Neural progenitor cell (in vitro differentiated cells): ENCODE results near the gene RSRP1. TPM values are rescaled to one million over a fixed set of nuclear protein-coding genes. Genes with fewer than 3 reads are reported as not detected.
"Not testable (repeated sequence)": the region's sequence is repeated elsewhere in the genome, so short reads cannot be mapped to it uniquely, and the experiment has no call there.

Source experiments
- DNase-seq: peaks from one replicate; pipeline ENCODE4 v3.0.0-alpha.2; 2016; ENCODE audit warnings: low spot score
- H2AFZ ChIP-seq: fragments of 200-600 bp; sonication (generic); replicated peaks from 2 replicates; pipeline ENCODE4 v1.6.1; 2016; ENCODE audit warnings: antibody characterized with exemption
- H3F3A ChIP-seq: fragments of 200-600 bp; sonication (generic); 2 replicates; pipeline ENCODE4 v1.6.1; 2016; ENCODE audit warnings: antibody characterized with exemption, low read depth
- H3K27ac ChIP-seq: fragments of 200-600 bp; sonication (generic); 2 replicates; pipeline ENCODE4 v1.5.1; 2016; ENCODE audit warnings: mild to moderate bottlenecking
- H3K27me3 ChIP-seq: fragments of 200-600 bp; sonication (generic); 2 replicates; pipeline ENCODE4 v1.6.1; 2016; ENCODE audit warnings: mild to moderate bottlenecking, moderate library complexity
- H3K36me3 ChIP-seq: fragments of 200-600 bp; sonication (generic); 2 replicates; pipeline ENCODE4 v1.5.1; 2016
- H3K4me1 ChIP-seq: fragments of 200-600 bp; sonication (generic); 2 replicates; pipeline ENCODE4 v1.6.1; 2016; ENCODE audit warnings: mixed run types
- H3K4me2 ChIP-seq: fragments of 200-600 bp; sonication (generic); 2 replicates; pipeline ENCODE4 v1.6.1; 2016
- H3K4me3 ChIP-seq: fragments of 200-600 bp; sonication (generic); 2 replicates; pipeline ENCODE4 v1.5.1; 2016
- H3K79me2 ChIP-seq: fragments of 200-600 bp; sonication (generic); 2 replicates; pipeline ENCODE4 v1.6.1; 2016; ENCODE audit warnings: low read depth
- H3K9ac ChIP-seq: fragments of 200-600 bp; sonication (generic); 2 replicates; pipeline ENCODE4 v1.6.1; 2016
- H3K9me3 ChIP-seq: fragments of 200-600 bp; sonication (generic); 2 replicates; pipeline ENCODE4 v1.5.1; 2016; ENCODE audit warnings: low read depth
- H4K20me1 ChIP-seq: fragments of 200-600 bp; sonication (generic); 2 replicates; pipeline ENCODE4 v1.6.1; 2016; ENCODE audit warnings: low read depth
- H3K27ac Mint-ChIP-seq: 3 replicates; pipeline ENCODE4 v1.8.0; 2021; ENCODE audit warnings: mixed read lengths
- H3K27me3 Mint-ChIP-seq: 2 replicates; pipeline ENCODE4 v1.8.0; 2022; ENCODE audit warnings: low read depth, mild to moderate bottlenecking, inconsistent platforms, moderate library complexity, mixed read lengths; ENCODE audit not compliant: insufficient read depth
- H3K36me3 Mint-ChIP-seq: 3 replicates; pipeline ENCODE4 v1.8.0; 2021; ENCODE audit warnings: mixed read lengths
- H3K4me1 Mint-ChIP-seq: 3 replicates; pipeline ENCODE4 v1.8.0; 2021; ENCODE audit warnings: mixed read lengths
- H3K4me3 Mint-ChIP-seq: 3 replicates; pipeline ENCODE4 v1.8.0; 2021; ENCODE audit warnings: mild to moderate bottlenecking, moderate library complexity, mixed read lengths
- H3K9me3 Mint-ChIP-seq: 3 replicates; pipeline ENCODE4 v1.8.0; 2020; ENCODE audit warnings: mixed read lengths
- CTCF ChIP-seq: fragments of 200-600 bp; sonication (generic); IDR thresholded peaks from 2 replicates; pipeline ENCODE4 v1.5.1; 2017; ENCODE audit warnings: antibody characterized with exemption, mild to moderate bottlenecking
- EZH2 ChIP-seq: fragments of 200-600 bp; sonication (generic); IDR thresholded peaks from 2 replicates; pipeline ENCODE4 v1.6.1; 2017; ENCODE audit warnings: antibody characterized with exemption, mild to moderate bottlenecking, moderate library complexity
- EZH2phosphoT487 ChIP-seq: fragments of 200-600 bp; sonication (generic); IDR thresholded peaks from 2 replicates; pipeline ENCODE4 v1.6.1; 2017; ENCODE audit warnings: antibody characterized with exemption
- total RNA-seq: library from RNA; depleted of rRNA; stranded (reverse); fragments of >200 nt; gene quantifications from 2 replicates; pipeline ENCODE4 v1.2.3, GENCODE V29; 2015; ENCODE audit warnings: low replicate concordance

The RSRP1 gene
- total RNA-seq, 1 donor from 2014 or later = 131 TPM

GRCh38 chr1:25239681-25240541 is 7.3 kb downstream of the RSRP1 start:
- H3K9me3 ChIP-seq = no peaks in the 10 kb centered on the region
- peak overlapping the region; percentile 42 for H3K9ac ChIP-seq
- no peak for TF ChIP-seq EZH2phosphoT487
- TF ChIP-seq EZH2 = no peak
- TF ChIP-seq CTCF = peak; percentile 65
- H3K4me1 Mint-ChIP-seq = peaks cover 22% of the 10 kb centered on the region
- H3F3A ChIP-seq = peaks cover 71% of the 10 kb centered on the region
- H3K9me3 Mint-ChIP-seq = no peaks in the 10 kb centered on the region
- H3K79me2 ChIP-seq = peaks cover 44% of the 10 kb centered on the region
- H3K27ac Mint-ChIP-seq = peak overlapping the region; percentile 87
- peak overlapping the region; percentile 51 for H3K27ac ChIP-seq
- peaks cover 5% of the 10 kb centered on the region for H4K20me1 ChIP-seq
- DNase-seq = peak; percentile 95
- H2AFZ ChIP-seq = peak overlapping the region; percentile 62
- peak overlapping the region; percentile 77 for H3K4me3 ChIP-seq
- H3K36me3 ChIP-seq = peaks cover 12% of the 10 kb centered on the region
- H3K36me3 Mint-ChIP-seq = peaks cover 10% of the 10 kb centered on the region
- H3K4me1 ChIP-seq = peaks cover 8% of the 10 kb centered on the region
- no peaks in the 10 kb centered on the region for H3K27me3 ChIP-seq
- no peaks in the 10 kb centered on the region for H3K27me3 Mint-ChIP-seq
- peak overlapping the region; percentile 90 for H3K4me2 ChIP-seq
- H3K4me3 Mint-ChIP-seq = peak overlapping the region; percentile 92

GRCh38 chr1:25238046-25238445 is 9.2 kb downstream of the RSRP1 start:
- no peaks in the 10 kb centered on the region for H3K9me3 Mint-ChIP-seq
- Histone ChIP-seq H3K9me3 (no peaks in the 10 kb centered on the region), H3K36me3 (no peaks in the 10 kb centered on the region), H3K27me3 (no peaks in the 10 kb centered on the region), H3K4me3 (no peak overlapping the region), H3K9ac (no peak overlapping the region), H2AFZ (no peak overlapping the region), H3K4me1 (peaks cover 11% of the 10 kb centered on the region), H4K20me1 (peaks cover 3% of the 10 kb centered on the region), H3K79me2 (peaks cover 46% of the 10 kb centered on the region), H3K4me2 (no peak overlapping the region), H3K27ac (no peak overlapping the region), H3F3A (peaks cover 57% of the 10 kb centered on the region)
- H3K36me3 Mint-ChIP-seq = peaks cover 2% of the 10 kb centered on the region
- no peaks in the 10 kb centered on the region for H3K27me3 Mint-ChIP-seq
- peaks cover 21% of the 10 kb centered on the region for H3K4me1 Mint-ChIP-seq
- no peak overlapping the region for H3K4me3 Mint-ChIP-seq
- TF ChIP-seq CTCF (no peak), EZH2phosphoT487 (no peak), EZH2 (no peak)
- no peak for DNase-seq
- H3K27ac Mint-ChIP-seq = no peak overlapping the region

- not testable (repeated sequence) for H3K36me3 Mint-ChIP-seq, H3K9me3 Mint-ChIP-seq, DNase-seq, H3K27ac ChIP-seq, H3K4me2 ChIP-seq, H3K4me3 ChIP-seq, H4K20me1 ChIP-seq, H3K4me3 Mint-ChIP-seq, H3K27me3 Mint-ChIP-seq, H3K27me3 ChIP-seq, H3K36me3 ChIP-seq, H3K9ac ChIP-seq, H2AFZ ChIP-seq, H3K27ac Mint-ChIP-seq, H3K9me3 ChIP-seq
- peaks cover 62% of the 10 kb centered on the region for H3K79me2 ChIP-seq
- peaks cover 26% of the 10 kb centered on the region for H3K4me1 Mint-ChIP-seq
- H3K4me1 ChIP-seq = peaks cover 16% of the 10 kb centered on the region
- peaks cover 50% of the 10 kb centered on the region for H3F3A ChIP-seq
These were observed 11.0 kb downstream of the RSRP1 start for GRCh38 chr1:25236261-25236660.

GRCh38 chr1:25235411-25235810 is 11.8 kb downstream of the RSRP1 start:
- Histone ChIP-seq H3K4me1 (peaks cover 14% of the 10 kb centered on the region), H3F3A (peaks cover 42% of the 10 kb centered on the region), H3K79me2 (peaks cover 65% of the 10 kb centered on the region)
- not testable (repeated sequence) for H3K27ac Mint-ChIP-seq, H3K4me2 ChIP-seq, H2AFZ ChIP-seq, H3K4me3 Mint-ChIP-seq, H3K27me3 ChIP-seq, H3K36me3 Mint-ChIP-seq, DNase-seq, H4K20me1 ChIP-seq, H3K9me3 ChIP-seq, H3K9ac ChIP-seq, H3K27me3 Mint-ChIP-seq, H3K4me3 ChIP-seq, H3K9me3 Mint-ChIP-seq, H3K27ac ChIP-seq, H3K36me3 ChIP-seq
- H3K4me1 Mint-ChIP-seq = peaks cover 25% of the 10 kb centered on the region
